GM23338 (cell line): ENCODE data around the gene KIAA0040. TPM values are rescaled to one million over a fixed set of nuclear protein-coding genes. Genes with fewer than 3 reads are reported as not detected.

Source experiments
- ATAC-seq: fragments of 200-7000 bp; cut with Tn5 transposase; 3 replicates; pipeline ENCODE4 v1.9.1; 2020
- DNase-seq: peaks from one replicate; pipeline ENCODE4 v3.0.0-alpha.2; 2015; ENCODE audit warnings: low spot score
- H2AFZ ChIP-seq: fragments of 200-600 bp; sonication (generic); 2 replicates; pipeline ENCODE4 v1.8.0; 2016; ENCODE audit warnings: antibody characterized with exemption, mild to moderate bottlenecking, moderate library complexity
- H3F3A ChIP-seq: fragments of 200-600 bp; sonication (generic); replicated peaks from 2 replicates; pipeline ENCODE4 v1.8.0; 2017; ENCODE audit warnings: antibody characterized with exemption, mixed run types, low read depth
- H3K27ac ChIP-seq: fragments of 200-600 bp; sonication (generic); 2 replicates; pipeline ENCODE4 v1.6.1; 2016; ENCODE audit warnings: low read depth
- H3K27me3 ChIP-seq: fragments of 200-600 bp; sonication (generic); 2 replicates; pipeline ENCODE4 v1.8.0; 2016; ENCODE audit warnings: mild to moderate bottlenecking, mixed run types, moderate library complexity; ENCODE audit not compliant: insufficient read depth
- H3K36me3 ChIP-seq: fragments of 200-600 bp; sonication (generic); 2 replicates; pipeline ENCODE4 v1.8.0; 2016; ENCODE audit warnings: mild to moderate bottlenecking; ENCODE audit not compliant: insufficient read depth
- H3K4me1 ChIP-seq: fragments of 200-600 bp; sonication (generic); 2 replicates; pipeline ENCODE4 v1.8.0; 2016; ENCODE audit warnings: mild to moderate bottlenecking, moderate library complexity; ENCODE audit not compliant: insufficient read depth
- H3K4me2 ChIP-seq: fragments of 200-600 bp; sonication (generic); 2 replicates; pipeline ENCODE4 v1.7.1; 2017; ENCODE audit warnings: mixed run types
- H3K4me3 ChIP-seq: fragments of 200-600 bp; sonication (generic); 2 replicates; pipeline ENCODE4 v1.6.1; 2016; ENCODE audit warnings: mixed run types
- H3K79me2 ChIP-seq: fragments of 200-600 bp; sonication (generic); replicated peaks from 2 replicates; pipeline ENCODE4 v1.8.0; 2017; ENCODE audit warnings: mild to moderate bottlenecking; ENCODE audit not compliant: insufficient read depth
- H3K9me2 ChIP-seq: fragments of 200-600 bp; sonication (generic); 2 replicates; pipeline ENCODE4 v1.8.0; 2017; ENCODE audit not compliant: insufficient read depth
- H4K20me1 ChIP-seq: fragments of 200-600 bp; sonication (generic); replicated peaks from 2 replicates; pipeline ENCODE4 v1.8.0; 2017; ENCODE audit warnings: mild to moderate bottlenecking; ENCODE audit not compliant: insufficient read depth
- H3K27ac Mint-ChIP-seq: 2 replicates; pipeline ENCODE4 v1.8.0; 2020; ENCODE audit warnings: inconsistent platforms, mild to moderate bottlenecking, moderate library complexity, mixed read lengths
- H3K27me3 Mint-ChIP-seq: 3 replicates; pipeline ENCODE4 v1.8.0; 2022; ENCODE audit warnings: low read depth, mild to moderate bottlenecking, moderate library complexity, mixed read lengths, inconsistent platforms; ENCODE audit not compliant: insufficient read depth, poor library complexity
- H3K36me3 Mint-ChIP-seq: 3 replicates; pipeline ENCODE4 v1.8.0; 2021; ENCODE audit warnings: low read depth, mild to moderate bottlenecking, inconsistent platforms, moderate library complexity, mixed read lengths
- H3K4me1 Mint-ChIP-seq: 3 replicates; pipeline ENCODE4 v1.8.0; 2020; ENCODE audit warnings: mild to moderate bottlenecking, inconsistent platforms, mixed read lengths
- H3K4me3 Mint-ChIP-seq: 3 replicates; pipeline ENCODE4 v1.8.0; 2021; ENCODE audit warnings: moderate library complexity, mild to moderate bottlenecking, inconsistent platforms, mixed read lengths
- H3K9me3 Mint-ChIP-seq: 3 replicates; pipeline ENCODE4 v1.8.0; 2020; ENCODE audit warnings: moderate library complexity, mild to moderate bottlenecking, inconsistent platforms, mixed read lengths
- JUNB ChIP-seq: IDR thresholded peaks from one replicate; pipeline ENCODE4 v1.6.1; 2016; ENCODE audit warnings: antibody characterized with exemption; ENCODE audit not compliant: unreplicated experiment
- NANOG ChIP-seq: IDR thresholded peaks from 2 replicates; pipeline ENCODE4 v1.6.1; 2016; ENCODE audit warnings: antibody characterized with exemption, borderline replicate concordance
- POLR2AphosphoS5 ChIP-seq: IDR thresholded peaks from 2 replicates; pipeline ENCODE4 v1.6.1; 2016; ENCODE audit warnings: antibody characterized with exemption, low read depth
- ZNF331 ChIP-seq: fragments of 250-450 bp; sonication (Bioruptor Pico); IDR thresholded peaks from 2 replicates; pipeline ENCODE4 v1.5.0; 2020; ENCODE audit warnings: low read depth, mild to moderate bottlenecking, moderate library complexity
- polyA plus RNA-seq: library from polyadenylated mRNA; unstranded; fragments of >200 nt; fragmentation: Nextera tagmentation; extraction: Ambion mirVana; gene quantifications from 2 replicates; pipeline ENCODE4 v1.2.1, GENCODE V29; 2016
- total RNA-seq: library from RNA; depleted of rRNA; stranded (reverse); fragments of >200 nt; shearing (Covaris generic); gene quantifications from 2 replicates; pipeline ENCODE4 v1.2.3, GENCODE V29; 2014
- TF ChIP-seq, protein P1 (sequence below): fragments of 250-450 bp; sonication (Bioruptor Pico); IDR thresholded peaks from 2 replicates; pipeline ENCODE4 v1.5.0; 2020; ENCODE audit warnings: mild to moderate bottlenecking, moderate library complexity
- TF ChIP-seq, protein P2 (sequence below): IDR thresholded peaks from one replicate; pipeline ENCODE4 v1.6.1; 2018; ENCODE audit warnings: antibody characterized with exemption; ENCODE audit not compliant: unreplicated experiment

The KIAA0040 gene
- total and polyA plus RNA-seq, 2 experiments from 2014 or later: 7.0 to 11.9 TPM

DNA sequence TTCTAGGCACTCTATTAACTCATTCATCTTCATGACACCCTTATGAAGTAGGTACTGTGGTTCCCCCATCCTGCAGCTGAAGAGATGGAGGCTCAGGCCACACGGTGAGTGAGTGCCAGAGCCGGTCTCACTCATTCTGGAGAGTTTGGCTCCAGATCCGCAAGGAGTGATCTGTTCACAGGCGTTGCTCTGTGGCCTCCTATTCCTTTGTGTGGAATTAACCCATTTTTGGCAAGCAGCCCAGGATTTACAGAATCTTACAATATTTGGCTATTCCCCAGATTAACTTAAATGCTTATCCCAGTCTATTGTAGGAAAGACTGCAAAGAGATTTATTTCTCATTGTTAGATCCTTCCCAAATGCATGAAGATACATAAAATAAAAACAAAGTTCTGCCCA is 29.6 kb downstream of the KIAA0040 start (continued):
- TF ChIP-seq, protein P1, sequence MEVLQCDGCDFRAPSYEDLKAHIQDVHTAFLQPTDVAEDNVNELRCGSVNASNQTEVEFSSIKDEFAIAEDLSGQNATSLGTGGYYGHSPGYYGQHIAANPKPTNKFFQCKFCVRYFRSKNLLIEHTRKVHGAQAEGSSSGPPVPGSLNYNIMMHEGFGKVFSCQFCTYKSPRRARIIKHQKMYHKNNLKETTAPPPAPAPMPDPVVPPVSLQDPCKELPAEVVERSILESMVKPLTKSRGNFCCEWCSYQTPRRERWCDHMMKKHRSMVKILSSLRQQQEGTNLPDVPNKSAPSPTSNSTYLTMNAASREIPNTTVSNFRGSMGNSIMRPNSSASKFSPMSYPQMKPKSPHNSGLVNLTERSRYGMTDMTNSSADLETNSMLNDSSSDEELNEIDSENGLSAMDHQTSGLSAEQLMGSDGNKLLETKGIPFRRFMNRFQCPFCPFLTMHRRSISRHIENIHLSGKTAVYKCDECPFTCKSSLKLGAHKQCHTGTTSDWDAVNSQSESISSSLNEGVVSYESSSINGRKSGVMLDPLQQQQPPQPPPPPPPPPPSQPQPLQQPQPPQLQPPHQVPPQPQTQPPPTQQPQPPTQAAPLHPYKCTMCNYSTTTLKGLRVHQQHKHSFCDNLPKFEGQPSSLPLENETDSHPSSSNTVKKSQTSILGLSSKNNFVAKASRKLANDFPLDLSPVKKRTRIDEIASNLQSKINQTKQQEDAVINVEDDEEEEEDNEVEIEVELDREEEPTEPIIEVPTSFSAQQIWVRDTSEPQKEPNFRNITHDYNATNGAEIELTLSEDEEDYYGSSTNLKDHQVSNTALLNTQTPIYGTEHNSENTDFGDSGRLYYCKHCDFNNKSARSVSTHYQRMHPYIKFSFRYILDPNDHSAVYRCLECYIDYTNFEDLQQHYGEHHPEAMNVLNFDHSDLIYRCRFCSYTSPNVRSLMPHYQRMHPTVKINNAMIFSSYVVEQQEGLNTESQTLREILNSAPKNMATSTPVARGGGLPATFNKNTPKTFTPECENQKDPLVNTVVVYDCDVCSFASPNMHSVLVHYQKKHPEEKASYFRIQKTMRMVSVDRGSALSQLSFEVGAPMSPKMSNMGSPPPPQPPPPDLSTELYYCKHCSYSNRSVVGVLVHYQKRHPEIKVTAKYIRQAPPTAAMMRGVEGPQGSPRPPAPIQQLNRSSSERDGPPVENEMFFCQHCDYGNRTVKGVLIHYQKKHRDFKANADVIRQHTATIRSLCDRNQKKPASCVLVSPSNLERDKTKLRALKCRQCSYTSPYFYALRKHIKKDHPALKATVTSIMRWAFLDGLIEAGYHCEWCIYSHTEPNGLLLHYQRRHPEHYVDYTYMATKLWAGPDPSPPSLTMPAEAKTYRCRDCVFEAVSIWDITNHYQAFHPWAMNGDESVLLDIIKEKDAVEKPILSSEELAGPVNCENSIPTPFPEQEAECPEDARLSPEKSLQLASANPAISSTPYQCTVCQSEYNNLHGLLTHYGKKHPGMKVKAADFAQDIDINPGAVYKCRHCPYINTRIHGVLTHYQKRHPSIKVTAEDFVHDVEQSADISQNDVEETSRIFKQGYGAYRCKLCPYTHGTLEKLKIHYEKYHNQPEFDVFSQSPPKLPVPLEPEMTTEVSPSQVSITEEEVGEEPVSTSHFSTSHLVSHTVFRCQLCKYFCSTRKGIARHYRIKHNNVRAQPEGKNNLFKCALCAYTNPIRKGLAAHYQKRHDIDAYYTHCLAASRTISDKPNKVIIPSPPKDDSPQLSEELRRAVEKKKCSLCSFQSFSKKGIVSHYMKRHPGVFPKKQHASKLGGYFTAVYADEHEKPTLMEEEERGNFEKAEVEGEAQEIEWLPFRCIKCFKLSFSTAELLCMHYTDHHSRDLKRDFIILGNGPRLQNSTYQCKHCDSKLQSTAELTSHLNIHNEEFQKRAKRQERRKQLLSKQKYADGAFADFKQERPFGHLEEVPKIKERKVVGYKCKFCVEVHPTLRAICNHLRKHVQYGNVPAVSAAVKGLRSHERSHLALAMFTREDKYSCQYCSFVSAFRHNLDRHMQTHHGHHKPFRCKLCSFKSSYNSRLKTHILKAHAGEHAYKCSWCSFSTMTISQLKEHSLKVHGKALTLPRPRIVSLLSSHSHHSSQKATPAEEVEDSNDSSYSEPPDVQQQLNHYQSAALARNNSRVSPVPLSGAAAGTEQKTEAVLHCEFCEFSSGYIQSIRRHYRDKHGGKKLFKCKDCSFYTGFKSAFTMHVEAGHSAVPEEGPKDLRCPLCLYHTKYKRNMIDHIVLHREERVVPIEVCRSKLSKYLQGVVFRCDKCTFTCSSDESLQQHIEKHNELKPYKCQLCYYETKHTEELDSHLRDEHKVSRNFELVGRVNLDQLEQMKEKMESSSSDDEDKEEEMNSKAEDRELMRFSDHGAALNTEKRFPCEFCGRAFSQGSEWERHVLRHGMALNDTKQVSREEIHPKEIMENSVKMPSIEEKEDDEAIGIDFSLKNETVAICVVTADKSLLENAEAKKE (CRISPR knock-in tag): no peak

DNA sequence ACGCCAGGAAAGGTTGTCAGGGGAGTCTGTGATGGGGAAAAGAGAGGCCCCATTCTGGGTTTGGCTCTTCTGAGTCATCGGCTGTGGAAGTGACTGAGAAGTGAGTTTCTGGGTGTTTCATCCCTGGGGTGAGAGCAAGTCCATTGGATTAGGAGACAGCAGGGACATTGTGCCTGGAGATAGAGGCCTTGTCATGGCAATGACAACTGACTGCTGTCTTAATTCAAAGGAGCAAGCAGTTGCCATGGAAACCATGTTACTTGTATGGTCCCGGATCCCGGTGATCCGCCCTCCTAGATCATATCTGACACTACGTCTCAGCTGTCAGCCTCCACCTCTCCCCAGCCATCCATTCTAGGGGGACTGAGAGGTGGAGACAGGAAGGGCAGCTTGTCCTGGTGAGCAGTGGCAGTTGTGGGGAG is 34.4 kb downstream of the KIAA0040 start:
- Histone ChIP-seq H3K4me3 (no peak overlapping the region), H3F3A (no peaks in the 10 kb centered on the region), H3K9me2 (0 out of 2 replicates have a peak, but pooled peaks cover 3% of the 10 kb centered on the region), H3K4me1 (no peaks in the 10 kb centered on the region), H3K36me3 (no peaks in the 10 kb centered on the region), H3K27me3 (no peaks in the 10 kb centered on the region), H4K20me1 (no peaks in the 10 kb centered on the region), H2AFZ (no peak overlapping the region), H3K27ac (no peak overlapping the region), H3K79me2 (no peaks in the 10 kb centered on the region), H3K4me2 (no peak overlapping the region)
- no peak for TF ChIP-seq JUNB
- TF ChIP-seq POLR2AphosphoS5: no peak
- no peak for TF ChIP-seq NANOG
- TF ChIP-seq ZNF331 (CRISPR knock-in tag): no peak
- ATAC-seq (no peak), DNase-seq (peak; percentile 30)
- H3K27ac Mint-ChIP-seq: no peak overlapping the region
- H3K9me3 Mint-ChIP-seq: no peaks in the 10 kb centered on the region
- no peak overlapping the region for H3K4me3 Mint-ChIP-seq
- H3K36me3 Mint-ChIP-seq: no peaks in the 10 kb centered on the region
- H3K27me3 Mint-ChIP-seq: peaks cover 1% of the 10 kb centered on the region
- peaks cover 5% of the 10 kb centered on the region; the same call in 2 of the 3 replicates for H3K4me1 Mint-ChIP-seq

DNA sequence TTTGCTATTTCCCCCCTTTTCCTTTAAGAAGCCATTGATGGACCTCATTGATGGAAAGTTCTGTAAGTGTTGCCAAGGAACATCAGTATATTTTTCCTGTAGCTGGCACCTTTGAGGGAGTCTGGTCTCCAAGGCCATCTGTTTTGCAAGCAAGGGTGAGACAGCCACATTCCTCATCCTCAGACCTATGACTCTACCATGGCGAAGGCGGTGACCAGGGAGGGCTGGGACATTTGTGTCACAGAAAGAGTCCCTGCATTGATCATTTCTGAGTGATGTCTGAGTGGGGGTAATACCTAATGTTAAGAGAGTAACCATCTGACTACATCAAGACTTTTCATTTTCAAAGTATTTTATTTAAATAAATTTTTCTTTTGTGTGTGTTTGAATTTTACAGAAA is 35.4 kb downstream of the KIAA0040 start:
- peaks cover 15% of the 10 kb centered on the region for H3K4me1 Mint-ChIP-seq
- Histone ChIP-seq H4K20me1 (no peaks in the 10 kb centered on the region), H3K4me3 (no peak overlapping the region), H3K79me2 (no peaks in the 10 kb centered on the region), H3K9me2 (0 out of 2 replicates have a peak, but pooled peaks cover 3% of the 10 kb centered on the region), H2AFZ (no peak overlapping the region), H3K4me2 (no peak overlapping the region), H3F3A (no peaks in the 10 kb centered on the region), H3K27ac (no peak overlapping the region), H3K4me1 (peaks cover 7% of the 10 kb centered on the region; the same call in 1 of the 2 replicates), H3K27me3 (no peaks in the 10 kb centered on the region), H3K36me3 (no peaks in the 10 kb centered on the region)
- H3K36me3 Mint-ChIP-seq: no peaks in the 10 kb centered on the region
- DNase-seq: no peak
- no peak for ATAC-seq
- H3K27ac Mint-ChIP-seq: no peak overlapping the region
- peaks cover 1% of the 10 kb centered on the region for H3K27me3 Mint-ChIP-seq
- no peaks in the 10 kb centered on the region for H3K9me3 Mint-ChIP-seq
- H3K4me3 Mint-ChIP-seq: no peak overlapping the region
- TF ChIP-seq, protein P2, sequence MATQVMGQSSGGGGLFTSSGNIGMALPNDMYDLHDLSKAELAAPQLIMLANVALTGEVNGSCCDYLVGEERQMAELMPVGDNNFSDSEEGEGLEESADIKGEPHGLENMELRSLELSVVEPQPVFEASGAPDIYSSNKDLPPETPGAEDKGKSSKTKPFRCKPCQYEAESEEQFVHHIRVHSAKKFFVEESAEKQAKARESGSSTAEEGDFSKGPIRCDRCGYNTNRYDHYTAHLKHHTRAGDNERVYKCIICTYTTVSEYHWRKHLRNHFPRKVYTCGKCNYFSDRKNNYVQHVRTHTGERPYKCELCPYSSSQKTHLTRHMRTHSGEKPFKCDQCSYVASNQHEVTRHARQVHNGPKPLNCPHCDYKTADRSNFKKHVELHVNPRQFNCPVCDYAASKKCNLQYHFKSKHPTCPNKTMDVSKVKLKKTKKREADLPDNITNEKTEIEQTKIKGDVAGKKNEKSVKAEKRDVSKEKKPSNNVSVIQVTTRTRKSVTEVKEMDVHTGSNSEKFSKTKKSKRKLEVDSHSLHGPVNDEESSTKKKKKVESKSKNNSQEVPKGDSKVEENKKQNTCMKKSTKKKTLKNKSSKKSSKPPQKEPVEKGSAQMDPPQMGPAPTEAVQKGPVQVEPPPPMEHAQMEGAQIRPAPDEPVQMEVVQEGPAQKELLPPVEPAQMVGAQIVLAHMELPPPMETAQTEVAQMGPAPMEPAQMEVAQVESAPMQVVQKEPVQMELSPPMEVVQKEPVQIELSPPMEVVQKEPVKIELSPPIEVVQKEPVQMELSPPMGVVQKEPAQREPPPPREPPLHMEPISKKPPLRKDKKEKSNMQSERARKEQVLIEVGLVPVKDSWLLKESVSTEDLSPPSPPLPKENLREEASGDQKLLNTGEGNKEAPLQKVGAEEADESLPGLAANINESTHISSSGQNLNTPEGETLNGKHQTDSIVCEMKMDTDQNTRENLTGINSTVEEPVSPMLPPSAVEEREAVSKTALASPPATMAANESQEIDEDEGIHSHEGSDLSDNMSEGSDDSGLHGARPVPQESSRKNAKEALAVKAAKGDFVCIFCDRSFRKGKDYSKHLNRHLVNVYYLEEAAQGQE: no peak
